HG03097 (cell line): Measurements from ENCODE around the gene SORBS2.
A peak's percentile ranks its signal among the peaks of the same experiment; 100 is the strongest.

Experiments
- ATAC-seq: cut with Tn5 transposase; IDR thresholded peaks from one replicate; pipeline ENCODE4 v1.9.1; 2021; ENCODE audit not compliant: unreplicated experiment, low FRiP score

Gene SORBS2

GRCh38 chr4:185743722-185744487 is 68.1 kb downstream of the SORBS2 start:
- no peak for ATAC-seq

DNA sequence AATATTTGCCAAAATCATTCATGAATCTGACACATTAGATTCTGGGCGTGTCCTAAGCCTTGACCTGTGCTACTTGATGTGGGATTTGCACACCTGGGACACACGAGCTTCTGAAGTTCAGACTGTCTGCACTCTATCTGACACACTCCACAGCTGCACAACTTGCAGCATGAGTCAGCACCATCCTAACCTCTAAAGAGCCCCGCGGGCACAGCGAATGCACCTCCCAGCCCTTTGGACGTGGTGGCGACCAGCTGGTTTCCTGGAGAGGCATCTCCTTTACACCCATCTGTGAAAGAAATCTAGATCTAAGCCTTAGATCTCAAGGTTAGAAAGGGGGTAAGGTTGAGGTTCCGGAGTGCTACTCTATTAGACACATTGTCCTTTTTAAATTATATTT is 69.2 kb downstream of the SORBS2 start:
- ATAC-seq: peak; percentile 61

DNA sequence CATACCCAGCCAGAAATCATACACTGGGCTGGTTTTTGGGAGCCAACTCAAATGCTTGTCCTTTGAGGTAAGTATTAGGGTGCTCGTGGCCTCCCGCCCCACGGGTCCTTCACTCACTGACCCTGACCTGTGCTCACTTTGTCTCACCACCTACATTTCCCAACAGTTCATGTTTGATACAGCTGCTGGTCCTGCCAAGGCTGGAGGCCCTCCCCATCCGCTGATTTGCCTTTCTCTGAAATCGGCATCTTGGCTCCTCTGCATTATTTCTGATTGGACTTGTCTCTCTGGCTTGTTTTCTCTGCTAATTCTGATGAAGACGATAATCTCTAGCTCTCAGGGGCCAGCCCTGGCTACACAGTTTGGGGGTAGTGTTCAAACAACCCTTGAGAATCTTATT is 70.2 kb downstream of the SORBS2 start:
- no peak for ATAC-seq

GRCh38 chr4:185740471-185740873 is 71.5 kb downstream of the SORBS2 start:
- ATAC-seq: no peak

- no peak for ATAC-seq
Measured at GRCh38 chr4:185738820-185739219, 73.2 kb downstream of the SORBS2 start.

DNA sequence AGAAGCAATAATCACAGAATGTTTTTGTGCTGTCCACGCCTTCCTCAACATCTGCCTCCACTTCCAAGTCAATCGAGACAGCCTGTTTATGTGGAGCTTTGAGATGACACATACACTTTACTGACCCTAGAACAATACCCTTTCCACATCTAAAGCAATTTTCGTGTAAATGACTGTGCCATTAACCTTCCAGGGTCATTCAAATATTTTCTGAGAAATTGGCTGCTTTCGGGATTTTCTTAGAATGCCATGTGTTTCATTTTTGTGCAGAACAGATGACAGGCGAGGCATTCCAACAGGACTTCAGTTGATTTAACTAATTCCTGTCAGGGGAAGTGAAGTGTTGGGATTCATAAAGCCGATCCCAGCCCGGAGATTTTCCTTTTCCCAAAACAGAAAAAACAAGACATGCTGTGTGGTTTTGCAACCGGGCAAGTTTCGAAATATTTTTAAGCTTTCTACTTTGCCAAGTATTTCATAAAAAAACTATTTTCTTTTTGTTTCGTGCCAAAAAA is 73.9 kb downstream of the SORBS2 start:
- no peak for ATAC-seq

DNA sequence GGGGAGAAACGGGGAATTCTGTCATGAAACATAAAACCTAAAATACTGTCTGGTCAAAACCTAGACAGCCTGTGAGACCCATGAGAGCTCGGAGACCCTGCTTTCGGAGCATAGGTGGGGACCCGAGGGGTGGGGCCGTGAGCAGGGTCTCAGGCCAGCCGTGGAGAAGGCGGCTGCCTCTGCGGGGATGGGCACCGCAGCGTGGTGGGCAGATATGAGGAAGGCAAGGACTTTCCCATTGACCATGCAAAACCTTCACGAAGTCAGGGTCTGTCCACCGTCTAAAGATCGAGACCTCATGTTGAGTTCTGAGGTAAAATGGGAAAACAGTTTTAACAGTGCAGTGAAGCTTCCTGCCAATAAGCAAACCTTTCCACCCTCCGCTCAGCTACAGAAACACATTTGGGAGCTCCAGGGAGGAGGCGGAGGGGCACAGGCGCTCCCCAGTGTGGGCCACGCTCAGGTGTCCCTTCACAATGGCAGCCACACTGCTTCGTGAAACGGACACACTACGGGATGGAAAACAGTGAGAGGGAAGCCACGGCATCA is 74.4 kb downstream of the SORBS2 start:
- no peak for ATAC-seq

GRCh38 chr4:185736882-185737281 is 75.1 kb downstream of the SORBS2 start:
- ATAC-seq: no peak

DNA sequence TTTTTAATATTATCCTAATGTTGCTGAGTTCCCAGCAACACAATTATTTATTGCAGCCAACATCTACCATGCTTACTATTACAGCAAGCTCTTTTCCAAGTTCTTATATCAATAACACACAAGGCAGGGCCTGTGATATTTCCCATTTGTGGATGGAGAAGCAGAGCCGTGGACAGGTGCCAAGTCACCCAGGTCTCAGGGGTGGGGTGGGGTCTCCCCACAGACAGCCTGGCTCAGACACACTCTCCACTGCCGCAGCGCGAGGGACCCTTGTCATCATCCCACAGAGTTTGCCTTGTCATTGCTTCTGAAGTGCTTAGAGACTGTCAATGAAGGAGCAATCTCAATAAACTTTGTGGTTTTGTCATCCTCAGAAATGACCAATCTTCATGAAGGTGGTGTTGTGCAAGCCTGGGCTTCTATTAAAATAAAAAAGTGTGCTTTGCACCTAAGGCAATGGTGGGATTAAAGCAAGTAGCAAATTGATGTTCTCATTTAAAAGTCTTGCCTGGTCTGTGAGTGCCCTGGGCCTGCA is 76.1 kb downstream of the SORBS2 start:
- no peak for ATAC-seq

DNA sequence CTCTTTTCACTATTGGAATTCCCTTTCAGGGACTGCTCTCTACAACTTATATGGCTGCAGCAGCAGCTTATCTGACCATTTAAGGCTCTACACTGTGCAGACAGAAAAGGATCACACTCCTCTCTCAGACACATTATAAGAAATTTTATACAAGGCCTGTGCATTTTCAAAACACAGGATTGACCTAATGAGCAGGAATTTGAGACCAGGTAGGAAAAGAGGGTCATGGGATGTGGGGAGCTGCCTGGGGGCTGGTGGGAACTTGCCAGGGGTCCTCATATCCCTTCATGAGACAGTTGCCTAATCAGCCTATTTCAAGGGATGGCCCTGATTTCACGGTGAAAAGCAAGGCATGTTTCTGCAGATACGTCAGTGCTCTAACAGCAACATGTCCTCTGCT is 77.1 kb downstream of the SORBS2 start:
- ATAC-seq: no peak

- ATAC-seq: no peak
Measured at GRCh38 chr4:185734214-185734613, 77.8 kb downstream of the SORBS2 start.

- ATAC-seq: no peak
Measured at GRCh38 chr4:185730849-185731608, 81.0 kb downstream of the SORBS2 start.

DNA sequence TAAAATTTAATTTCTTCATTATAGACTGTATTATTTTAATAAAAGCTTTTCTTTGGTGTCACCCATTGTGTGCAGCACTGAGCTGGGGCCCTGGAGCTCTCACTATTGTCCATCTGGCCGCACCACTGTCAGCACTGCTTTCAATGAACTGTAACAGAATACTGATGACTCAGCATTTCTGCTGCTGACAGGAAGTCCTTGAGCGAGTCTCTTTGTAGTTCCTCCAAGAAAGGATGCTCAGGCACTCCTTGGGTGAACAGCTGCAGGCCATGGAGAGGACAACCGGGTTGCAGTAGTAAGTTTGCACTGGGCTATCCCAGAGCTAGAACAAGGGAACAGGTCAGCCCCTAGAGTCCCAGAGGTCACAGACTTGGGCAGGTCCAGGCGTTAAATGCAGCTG is 81.6 kb downstream of the SORBS2 start:
- no peak for ATAC-seq

- ATAC-seq: no peak
Measured at GRCh38 chr4:185729391-185729804, 82.6 kb downstream of the SORBS2 start.

DNA sequence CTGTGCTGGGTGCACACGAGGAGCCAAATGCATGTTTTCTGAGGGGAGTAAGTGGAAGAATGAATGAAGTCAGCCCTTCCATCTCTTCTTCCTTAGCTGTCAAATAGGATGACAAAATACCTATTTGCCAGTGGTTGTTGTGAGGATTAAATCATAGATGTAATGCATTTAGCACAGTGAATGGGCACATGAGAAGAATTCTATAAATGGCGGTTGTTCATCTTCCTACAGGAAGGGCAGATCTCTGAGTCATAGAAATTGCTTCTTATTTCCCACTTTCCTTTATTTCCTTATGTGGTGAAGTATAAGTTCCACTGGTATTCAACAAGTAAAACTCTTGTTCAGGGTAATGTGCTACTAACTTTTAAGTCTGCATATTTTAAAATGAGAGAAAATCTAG is 83.1 kb downstream of the SORBS2 start:
- no peak for ATAC-seq

- no peak for ATAC-seq
Measured at GRCh38 chr4:185726931-185727330, 85.1 kb downstream of the SORBS2 start.

- no peak for ATAC-seq
Measured at GRCh38 chr4:185723631-185724260, 88.2 kb downstream of the SORBS2 start.

GRCh38 chr4:185722029-185722316 is 90.0 kb downstream of the SORBS2 start:
- ATAC-seq: no peak

- no peak for ATAC-seq
Measured at GRCh38 chr4:185721190-185722028, 90.6 kb downstream of the SORBS2 start.

- no peak for ATAC-seq
Measured at GRCh38 chr4:185719500-185719858, 92.5 kb downstream of the SORBS2 start.
